ENCODE data around the gene BCKDHA. TPM values are rescaled to one million over a fixed set of nuclear protein-coding genes. Genes with fewer than 3 reads are reported as not detected.
"Not testable (repeated sequence)": the region's sequence is repeated elsewhere in the genome, so short reads cannot be mapped to it uniquely, and the experiment has no call there.

The BCKDHA gene
- total and polyA plus RNA-seq, 12 donors: 19.5 to 74.6 (median 42.5) TPM

DNA sequence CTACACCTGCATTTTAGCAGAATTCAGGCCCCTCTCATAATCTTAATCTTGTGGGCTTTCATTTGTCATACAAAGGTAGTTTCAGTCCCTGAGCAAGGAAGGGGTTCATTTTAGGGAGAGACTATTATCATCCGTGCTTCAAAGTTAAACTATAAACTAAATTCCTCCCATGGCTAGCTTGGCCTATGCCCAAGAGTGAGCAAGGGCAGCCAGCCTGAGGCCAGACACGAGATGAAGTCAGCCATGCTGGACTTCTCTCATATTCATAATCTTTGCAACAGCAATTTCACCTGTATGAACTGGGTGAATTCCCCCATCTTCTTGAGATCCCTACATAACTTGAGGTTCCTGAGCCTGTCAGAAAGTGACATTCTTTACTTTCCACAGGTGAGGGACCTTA lies 58.3 kb downstream of the BCKDHA start:
- H3K27me3 ChIP-seq: peaks cover 0 to 29% (median 7%) of the 10 kb centered on the region in 7 donors
- ATAC-seq (peak in 2 of 8 donors; percentile 8 to 22), DNase-seq (no peak)
- TF ChIP-seq, protein P1, sequence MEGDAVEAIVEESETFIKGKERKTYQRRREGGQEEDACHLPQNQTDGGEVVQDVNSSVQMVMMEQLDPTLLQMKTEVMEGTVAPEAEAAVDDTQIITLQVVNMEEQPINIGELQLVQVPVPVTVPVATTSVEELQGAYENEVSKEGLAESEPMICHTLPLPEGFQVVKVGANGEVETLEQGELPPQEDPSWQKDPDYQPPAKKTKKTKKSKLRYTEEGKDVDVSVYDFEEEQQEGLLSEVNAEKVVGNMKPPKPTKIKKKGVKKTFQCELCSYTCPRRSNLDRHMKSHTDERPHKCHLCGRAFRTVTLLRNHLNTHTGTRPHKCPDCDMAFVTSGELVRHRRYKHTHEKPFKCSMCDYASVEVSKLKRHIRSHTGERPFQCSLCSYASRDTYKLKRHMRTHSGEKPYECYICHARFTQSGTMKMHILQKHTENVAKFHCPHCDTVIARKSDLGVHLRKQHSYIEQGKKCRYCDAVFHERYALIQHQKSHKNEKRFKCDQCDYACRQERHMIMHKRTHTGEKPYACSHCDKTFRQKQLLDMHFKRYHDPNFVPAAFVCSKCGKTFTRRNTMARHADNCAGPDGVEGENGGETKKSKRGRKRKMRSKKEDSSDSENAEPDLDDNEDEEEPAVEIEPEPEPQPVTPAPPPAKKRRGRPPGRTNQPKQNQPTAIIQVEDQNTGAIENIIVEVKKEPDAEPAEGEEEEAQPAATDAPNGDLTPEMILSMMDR (IDR thresholded peaks at IDR 0.05): no peak
- peak overlapping the region in 8 of 10 donors; percentile 4 to 77 (median 70) for H3K27ac ChIP-seq
- peak overlapping the region in 1 of 10 donors; percentile 8 for H3K4me3 ChIP-seq
- H3K36me3 ChIP-seq: peaks cover 0 to 9% (median 0%) of the 10 kb centered on the region in 9 donors
- H3K9me3 ChIP-seq: no peaks in the 10 kb centered on the region
- WGBS, 2 donors: 27 to 32% methylated on average over 2 of the region's 2 CpGs
- peaks cover 0 to 30% (median 23%) of the 10 kb centered on the region in 9 donors for H3K4me1 ChIP-seq
- intact Hi-C loops (cut with DNase I): loop anchor here in 2 of 10 donors (5.0 to 10.0 kb wide), 2 partner anchors 76 to 109 kb away; no protein-coding TSS in a partner anchor

DNA sequence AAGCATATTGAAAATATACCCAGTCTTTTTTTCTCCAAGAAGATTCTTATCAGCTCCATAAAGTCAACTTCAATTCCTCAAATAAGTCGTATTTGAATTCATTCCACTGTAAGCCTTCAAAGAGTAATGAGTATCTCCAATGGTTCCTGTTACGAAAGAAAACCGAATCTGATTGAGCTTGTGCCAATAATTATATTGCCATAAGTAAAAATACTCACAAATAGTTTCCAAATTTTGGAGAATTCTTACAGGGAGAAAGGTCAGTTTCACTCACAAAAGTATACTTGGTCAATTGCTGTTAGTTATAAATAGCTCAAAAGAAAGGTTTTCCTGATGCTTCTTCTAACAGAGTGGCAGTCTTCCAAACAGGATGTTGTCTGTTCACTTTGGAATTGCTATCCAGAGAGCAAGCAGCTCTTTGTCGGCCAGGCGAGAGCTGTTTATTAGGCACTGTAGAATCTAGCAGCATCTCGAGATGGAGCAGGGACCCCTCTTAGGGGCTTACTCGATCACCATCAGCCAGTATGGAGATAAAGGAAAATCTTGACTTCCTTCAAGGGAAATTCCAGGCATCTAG lies 58.8 kb downstream of the BCKDHA start:
- TF ChIP-seq, protein P1 (IDR thresholded peaks at IDR 0.05): no peak
- H3K4me3 ChIP-seq: peak overlapping the region in 1 of 10 donors; percentile 8
- ATAC-seq: peak; percentile 62 to 92 (median 86)
- H3K27ac ChIP-seq: peak overlapping the region in 9 of 10 donors; percentile 4 to 77 (median 67)
- peaks cover 0 to 9% (median 0%) of the 10 kb centered on the region in 9 donors for H3K36me3 ChIP-seq
- DNase-seq: peak in 1 of 2 donors; percentile 62
- peaks cover 0 to 34% (median 7%) of the 10 kb centered on the region in 7 donors for H3K27me3 ChIP-seq
- H3K9me3 ChIP-seq: no peaks in the 10 kb centered on the region
- peaks cover 0 to 30% (median 23%) of the 10 kb centered on the region in 9 donors for H3K4me1 ChIP-seq
- 31 to 35% methylated on average over 7 of the region's 7 CpGs for WGBS, 2 donors
- intact Hi-C loops (cut with DNase I): loop anchor here in 2 of 10 donors (5.0 to 10.0 kb wide), 2 partner anchors 76 to 108 kb away; no protein-coding TSS in a partner anchor

DNA sequence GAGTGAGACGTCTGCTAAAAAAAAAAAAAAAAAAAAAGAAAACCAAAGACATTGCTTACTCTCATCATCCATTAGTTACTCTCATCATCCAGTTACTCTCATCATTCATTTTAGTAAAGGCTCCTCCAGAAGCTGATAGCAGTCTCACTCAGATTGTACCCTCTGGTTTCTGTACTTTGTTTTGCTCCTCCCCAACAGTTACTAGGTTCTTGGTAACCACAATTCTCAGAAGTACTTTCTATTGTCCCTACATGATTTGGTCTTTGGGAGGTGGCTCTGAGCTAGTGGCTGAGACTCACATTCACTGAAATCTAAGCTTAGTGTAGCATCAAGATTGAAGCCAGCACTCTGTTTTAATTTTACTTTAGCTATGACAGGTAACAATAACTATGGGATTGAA lies 59.6 kb downstream of the BCKDHA start:
- peaks cover 0 to 4% (median 0%) of the 10 kb centered on the region in 11 donors for H3K9me3 ChIP-seq
- intact Hi-C loops (cut with DNase I): loop anchor here in 2 of 10 donors (5.0 to 10.0 kb wide), 2 partner anchors 75 to 108 kb away; no protein-coding TSS in a partner anchor
- H3K4me3 ChIP-seq: peak overlapping the region in 1 of 10 donors; percentile 8
- DNase-seq (no peak), ATAC-seq (peak in 5 of 8 donors; percentile 29 to 73 (median 41))
- TF ChIP-seq, protein P1 (IDR thresholded peaks at IDR 0.05): no peak
- H3K36me3 ChIP-seq: peaks cover 0 to 9% (median 0%) of the 10 kb centered on the region in 9 donors
- peaks cover 0 to 35% (median 7%) of the 10 kb centered on the region in 7 donors for H3K27me3 ChIP-seq
- peaks cover 0 to 32% (median 23%) of the 10 kb centered on the region in 9 donors for H3K4me1 ChIP-seq
- 18 to 24% methylated on average over 1 of the region's 1 CpG for WGBS, 2 donors
- H3K27ac ChIP-seq: peak overlapping the region in 9 of 10 donors; percentile 4 to 77 (median 67)

DNA sequence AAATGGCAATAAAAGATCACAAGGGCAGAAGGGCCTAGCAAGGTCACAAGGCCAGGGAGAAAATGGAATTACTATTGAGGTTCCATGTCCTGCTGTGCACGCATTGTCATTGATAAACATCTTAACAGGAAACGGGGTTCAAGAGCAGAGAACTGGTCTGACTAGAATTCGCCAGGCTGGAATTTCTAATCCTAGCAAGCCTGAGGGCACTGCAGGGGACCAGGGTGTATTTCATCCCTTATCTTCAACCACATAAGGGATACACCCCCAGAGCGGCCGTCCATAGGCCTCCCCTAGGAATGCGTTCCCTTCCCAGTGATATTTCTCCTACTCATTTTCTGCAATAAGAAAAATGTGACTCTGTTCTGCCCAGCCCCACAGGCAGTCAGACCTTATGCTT lies 64.9 kb downstream of the BCKDHA start:
- TF ChIP-seq, protein P1 (IDR thresholded peaks at IDR 0.05): no peak
- no peak for ATAC-seq
- Histone ChIP-seq H3K9me3 (peaks cover 0 to 9% (median 0%) of the 10 kb centered on the region in 11 donors), H3K4me1 (peaks cover 0 to 9% (median under 1%) of the 10 kb centered on the region in 9 donors), H3K36me3 (no peaks in the 10 kb centered on the region), H3K27me3 (peaks cover 0 to 59% (median 24%) of the 10 kb centered on the region in 7 donors), H3K27ac (no peak overlapping the region), H3K4me3 (no peak overlapping the region)
- 72% methylated on average over 6 of the region's 6 CpGs for WGBS, 2 donors
- intact Hi-C loops (cut with DNase I): no loop called here
- DNase-seq: no peak

DNA sequence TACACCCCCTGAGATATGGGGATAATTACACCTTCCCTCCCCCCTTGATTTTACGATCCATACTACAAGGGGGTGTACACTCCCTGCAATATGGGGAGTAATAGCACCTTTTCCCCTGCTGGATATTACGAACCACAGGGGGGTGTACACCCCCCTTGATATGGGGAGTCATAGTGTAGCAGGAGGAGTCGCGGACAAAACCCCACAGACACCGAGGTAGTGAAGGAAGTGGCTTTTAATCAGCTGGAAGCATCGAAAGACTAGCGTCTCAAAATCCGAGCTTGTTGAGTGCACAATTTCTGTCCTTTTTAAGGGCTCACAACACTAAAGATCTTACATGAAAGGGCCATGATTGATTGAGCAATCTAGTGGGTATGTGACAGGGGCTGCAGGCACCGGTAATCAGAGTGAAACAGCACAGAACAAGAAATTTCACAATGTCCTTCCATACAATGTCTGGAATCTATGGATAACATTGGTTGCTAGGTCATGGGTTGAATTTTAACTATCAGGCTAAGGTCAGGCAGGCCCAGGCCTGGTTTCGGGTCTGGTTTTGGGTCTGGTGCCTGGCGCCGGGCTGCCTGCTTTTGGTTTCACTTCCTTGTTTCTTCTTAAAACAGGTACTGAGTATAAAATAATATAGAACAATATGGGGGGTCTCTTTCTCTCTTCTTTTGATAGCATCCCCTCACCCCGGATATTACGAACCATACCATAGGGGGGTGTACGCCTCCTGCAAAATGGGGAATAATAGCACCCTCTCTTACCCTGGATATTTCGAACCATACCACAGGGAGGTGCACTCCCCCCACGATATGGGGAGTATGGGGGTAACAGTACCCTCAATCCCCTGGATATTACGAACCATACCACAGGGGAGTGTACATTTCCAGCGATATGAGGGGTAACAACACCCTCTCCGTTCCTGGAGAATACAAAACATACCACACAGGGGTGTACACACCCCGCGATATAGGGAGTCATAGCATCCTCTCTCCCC lies 65.9 kb downstream of the BCKDHA start:
- H3K4me3 ChIP-seq; H3K4me1 ChIP-seq; H3K36me3 ChIP-seq; intact Hi-C loops (cut with DNase I); H3K9me3 ChIP-seq; H3K27ac ChIP-seq; DNase-seq; ATAC-seq: not testable (repeated sequence)
- 79 to 88% methylated on average over 22 of the region's 22 CpGs for WGBS, 2 donors
- H3K27me3 ChIP-seq: peaks cover 0 to 66% (median 20%) of the 10 kb centered on the region in 7 donors

Data from heart right ventricle (tissue), 16 donors.